ENCODE results near the gene MIPOL1.
A peak's percentile ranks its signal among the peaks of the same experiment; 100 is the strongest.

The MIPOL1 gene

DNA sequence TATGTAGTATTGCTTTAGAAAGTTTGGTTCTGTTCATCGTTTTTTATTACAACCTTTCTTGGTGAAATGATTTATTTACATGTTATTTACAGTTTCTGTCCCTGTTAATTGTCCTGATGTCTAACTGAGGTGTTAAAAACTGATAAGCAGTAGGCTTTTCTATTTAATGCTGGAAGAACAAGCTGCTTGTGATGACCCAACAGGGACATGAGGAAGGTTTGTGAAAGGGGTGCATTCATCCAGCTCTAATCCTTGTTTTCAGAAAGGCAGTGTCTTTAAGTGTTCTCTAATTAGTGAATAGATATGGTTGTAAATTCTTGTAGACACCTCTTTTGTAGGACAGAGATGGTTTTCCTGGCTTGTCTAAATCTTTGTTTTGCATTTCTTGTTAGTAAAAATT is 205.9 kb downstream of the MIPOL1 start:
- no peak overlapping the region for H3K4me3 ChIP-seq (replicated peaks; ENCODE audit: low read depth, low read length)
- TF ChIP-seq, protein P1, sequence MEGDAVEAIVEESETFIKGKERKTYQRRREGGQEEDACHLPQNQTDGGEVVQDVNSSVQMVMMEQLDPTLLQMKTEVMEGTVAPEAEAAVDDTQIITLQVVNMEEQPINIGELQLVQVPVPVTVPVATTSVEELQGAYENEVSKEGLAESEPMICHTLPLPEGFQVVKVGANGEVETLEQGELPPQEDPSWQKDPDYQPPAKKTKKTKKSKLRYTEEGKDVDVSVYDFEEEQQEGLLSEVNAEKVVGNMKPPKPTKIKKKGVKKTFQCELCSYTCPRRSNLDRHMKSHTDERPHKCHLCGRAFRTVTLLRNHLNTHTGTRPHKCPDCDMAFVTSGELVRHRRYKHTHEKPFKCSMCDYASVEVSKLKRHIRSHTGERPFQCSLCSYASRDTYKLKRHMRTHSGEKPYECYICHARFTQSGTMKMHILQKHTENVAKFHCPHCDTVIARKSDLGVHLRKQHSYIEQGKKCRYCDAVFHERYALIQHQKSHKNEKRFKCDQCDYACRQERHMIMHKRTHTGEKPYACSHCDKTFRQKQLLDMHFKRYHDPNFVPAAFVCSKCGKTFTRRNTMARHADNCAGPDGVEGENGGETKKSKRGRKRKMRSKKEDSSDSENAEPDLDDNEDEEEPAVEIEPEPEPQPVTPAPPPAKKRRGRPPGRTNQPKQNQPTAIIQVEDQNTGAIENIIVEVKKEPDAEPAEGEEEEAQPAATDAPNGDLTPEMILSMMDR (IDR thresholded peaks at IDR 0.05; ENCODE audit: low read length, missing control alignments): no peak
- no peak for DNase-seq (ENCODE audit: low read depth)

DNA sequence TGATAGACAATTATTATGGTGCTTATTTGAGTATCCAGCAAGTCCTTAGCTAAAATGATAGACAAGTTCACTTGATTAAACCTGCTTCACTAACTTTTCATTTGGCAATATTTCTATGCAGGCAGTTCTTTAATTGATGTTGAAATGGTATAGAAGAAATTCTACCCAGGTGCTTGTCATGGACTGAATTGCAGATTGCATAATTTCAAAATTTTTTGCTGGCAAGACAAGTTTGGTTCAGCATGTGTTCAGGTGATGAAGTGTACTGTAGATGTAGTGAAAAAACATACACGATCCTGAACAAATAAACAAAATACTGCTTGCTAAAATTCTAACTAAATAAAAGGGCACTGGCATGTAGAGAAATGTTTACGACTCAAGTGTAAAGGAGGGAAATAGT is 208.4 kb downstream of the MIPOL1 start:
- no peak for DNase-seq (ENCODE audit: low read depth)
- TF ChIP-seq, protein P1 (IDR thresholded peaks at IDR 0.05; ENCODE audit: low read length, missing control alignments): no peak
- H3K4me3 ChIP-seq (replicated peaks; ENCODE audit: low read depth, low read length): no peak overlapping the region

DNA sequence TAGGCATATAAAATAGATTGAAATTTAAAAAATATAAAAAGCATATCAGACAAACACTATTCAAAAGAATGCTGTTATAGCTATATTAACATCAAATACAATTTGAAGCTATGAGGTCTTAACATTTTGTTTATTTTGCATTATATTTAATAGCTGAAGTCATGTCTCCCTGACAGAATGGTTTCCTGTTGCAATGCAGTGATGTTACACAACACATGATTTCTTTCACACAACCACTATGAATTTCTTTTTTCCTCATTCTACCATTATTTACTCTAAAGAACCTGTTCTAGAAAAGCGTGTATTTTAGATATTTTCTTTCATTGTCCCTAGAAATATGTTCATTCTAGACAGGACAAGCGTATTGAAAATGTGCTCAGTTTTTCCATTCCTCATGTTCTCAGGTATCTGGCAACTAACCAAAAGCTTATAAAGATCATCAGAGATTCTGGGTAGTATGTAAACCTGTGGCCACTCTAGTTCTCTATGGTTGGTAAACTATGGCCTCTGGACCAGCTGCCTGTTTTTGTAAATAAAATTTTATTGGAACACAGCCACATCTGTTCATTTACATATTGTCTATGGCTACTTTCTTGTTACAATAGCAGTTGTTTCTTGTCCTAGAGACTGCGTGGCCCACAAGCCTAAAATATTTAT is 213.5 kb downstream of the MIPOL1 start:
- TF ChIP-seq, protein P1 (IDR thresholded peaks at IDR 0.05; ENCODE audit: low read length, missing control alignments): no peak
- DNase-seq (ENCODE audit: low read depth): peak; percentile 51
- H3K4me3 ChIP-seq (replicated peaks; ENCODE audit: low read depth, low read length): no peak overlapping the region

DNA sequence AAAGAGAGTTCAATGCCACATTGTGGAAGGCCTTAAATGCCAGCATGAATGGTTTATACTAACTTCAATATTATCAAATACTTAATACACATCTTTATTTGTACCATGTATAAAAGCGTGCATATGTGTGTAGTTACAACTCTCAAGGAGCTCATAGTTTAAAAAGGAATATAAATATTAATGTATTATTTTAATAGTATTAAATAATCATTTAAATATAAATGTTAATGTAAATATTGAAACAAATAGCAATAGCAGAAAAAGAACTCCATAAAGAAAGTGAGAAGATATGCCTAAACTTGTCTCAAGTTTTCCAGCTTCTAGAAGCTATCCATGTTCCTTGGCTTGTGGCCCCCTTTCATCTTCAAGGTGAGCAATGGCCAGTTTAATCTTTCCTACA is 215.3 kb downstream of the MIPOL1 start:
- DNase-seq (ENCODE audit: low read depth): no peak
- TF ChIP-seq, protein P1 (IDR thresholded peaks at IDR 0.05; ENCODE audit: low read length, missing control alignments): no peak
- no peak overlapping the region for H3K4me3 ChIP-seq (replicated peaks; ENCODE audit: low read depth, low read length)

- TF ChIP-seq, protein P1 (IDR thresholded peaks at IDR 0.05; ENCODE audit: low read length, missing control alignments): no peak
- no peak for DNase-seq (ENCODE audit: low read depth)
- H3K4me3 ChIP-seq (replicated peaks; ENCODE audit: low read depth, low read length): no peak overlapping the region
Observed at GRCh38 chr14:37413504-37414003, 215.8 kb downstream of the MIPOL1 start.

GRCh38 chr14:37416264-37416663 is 218.5 kb downstream of the MIPOL1 start:
- no peak overlapping the region for H3K4me3 ChIP-seq (replicated peaks; ENCODE audit: low read depth, low read length)
- no peak for DNase-seq (ENCODE audit: low read depth)
- TF ChIP-seq, protein P1 (IDR thresholded peaks at IDR 0.05; ENCODE audit: low read length, missing control alignments): no peak

GRCh38 chr14:37417151-37417550 is 219.4 kb downstream of the MIPOL1 start:
- H3K4me3 ChIP-seq (replicated peaks; ENCODE audit: low read depth, low read length): no peak overlapping the region
- TF ChIP-seq, protein P1 (IDR thresholded peaks at IDR 0.05; ENCODE audit: low read length, missing control alignments): no peak
- DNase-seq (ENCODE audit: low read depth): no peak

Measured in fibroblast of pulmonary artery (primary cell).